GM12874 (cell line): ENCODE measurements around the gene TNFRSF14.

Experiments
- TF ChIP-seq, protein P1 (sequence below): IDR thresholded peaks from 2 replicates; pipeline ENCODE4 v1.5.1; 2011; ENCODE audit warnings: low read depth, mild to moderate bottlenecking, control low read depth, low read length, moderate library complexity; ENCODE audit not compliant: insufficient read depth

The TNFRSF14 gene

DNA sequence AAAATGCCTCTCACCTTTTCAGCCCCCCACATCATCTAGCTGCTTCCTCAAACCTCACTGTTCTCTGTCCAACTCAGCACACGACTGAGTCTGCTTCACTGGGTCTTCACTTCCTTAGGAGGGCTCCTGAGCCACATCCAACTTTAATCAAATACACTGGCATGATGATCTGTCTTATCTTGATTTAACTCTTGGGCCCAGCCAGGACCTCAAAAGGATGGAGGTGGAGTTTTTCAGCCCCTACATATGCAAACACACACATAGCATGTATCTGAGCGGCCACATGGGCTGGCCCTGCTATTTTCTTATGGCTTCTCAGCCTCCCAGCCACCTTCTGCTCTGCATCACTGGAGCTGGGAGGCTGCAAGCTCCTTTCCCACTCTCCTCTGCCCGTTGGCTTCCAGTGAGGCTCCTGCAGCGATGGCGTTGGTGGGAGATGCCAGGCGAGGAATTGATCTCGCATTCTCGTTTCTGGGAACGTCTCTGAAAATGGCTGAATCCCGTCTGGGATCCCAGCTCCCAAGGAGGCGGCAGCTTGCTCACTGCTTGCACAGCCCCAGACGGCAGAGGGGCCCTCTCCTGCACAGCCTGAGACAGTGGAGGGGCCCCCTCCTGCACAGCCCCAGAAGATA is 28.6 kb downstream of the TNFRSF14 start:
- TF ChIP-seq, protein P1, sequence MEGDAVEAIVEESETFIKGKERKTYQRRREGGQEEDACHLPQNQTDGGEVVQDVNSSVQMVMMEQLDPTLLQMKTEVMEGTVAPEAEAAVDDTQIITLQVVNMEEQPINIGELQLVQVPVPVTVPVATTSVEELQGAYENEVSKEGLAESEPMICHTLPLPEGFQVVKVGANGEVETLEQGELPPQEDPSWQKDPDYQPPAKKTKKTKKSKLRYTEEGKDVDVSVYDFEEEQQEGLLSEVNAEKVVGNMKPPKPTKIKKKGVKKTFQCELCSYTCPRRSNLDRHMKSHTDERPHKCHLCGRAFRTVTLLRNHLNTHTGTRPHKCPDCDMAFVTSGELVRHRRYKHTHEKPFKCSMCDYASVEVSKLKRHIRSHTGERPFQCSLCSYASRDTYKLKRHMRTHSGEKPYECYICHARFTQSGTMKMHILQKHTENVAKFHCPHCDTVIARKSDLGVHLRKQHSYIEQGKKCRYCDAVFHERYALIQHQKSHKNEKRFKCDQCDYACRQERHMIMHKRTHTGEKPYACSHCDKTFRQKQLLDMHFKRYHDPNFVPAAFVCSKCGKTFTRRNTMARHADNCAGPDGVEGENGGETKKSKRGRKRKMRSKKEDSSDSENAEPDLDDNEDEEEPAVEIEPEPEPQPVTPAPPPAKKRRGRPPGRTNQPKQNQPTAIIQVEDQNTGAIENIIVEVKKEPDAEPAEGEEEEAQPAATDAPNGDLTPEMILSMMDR: no peak

DNA sequence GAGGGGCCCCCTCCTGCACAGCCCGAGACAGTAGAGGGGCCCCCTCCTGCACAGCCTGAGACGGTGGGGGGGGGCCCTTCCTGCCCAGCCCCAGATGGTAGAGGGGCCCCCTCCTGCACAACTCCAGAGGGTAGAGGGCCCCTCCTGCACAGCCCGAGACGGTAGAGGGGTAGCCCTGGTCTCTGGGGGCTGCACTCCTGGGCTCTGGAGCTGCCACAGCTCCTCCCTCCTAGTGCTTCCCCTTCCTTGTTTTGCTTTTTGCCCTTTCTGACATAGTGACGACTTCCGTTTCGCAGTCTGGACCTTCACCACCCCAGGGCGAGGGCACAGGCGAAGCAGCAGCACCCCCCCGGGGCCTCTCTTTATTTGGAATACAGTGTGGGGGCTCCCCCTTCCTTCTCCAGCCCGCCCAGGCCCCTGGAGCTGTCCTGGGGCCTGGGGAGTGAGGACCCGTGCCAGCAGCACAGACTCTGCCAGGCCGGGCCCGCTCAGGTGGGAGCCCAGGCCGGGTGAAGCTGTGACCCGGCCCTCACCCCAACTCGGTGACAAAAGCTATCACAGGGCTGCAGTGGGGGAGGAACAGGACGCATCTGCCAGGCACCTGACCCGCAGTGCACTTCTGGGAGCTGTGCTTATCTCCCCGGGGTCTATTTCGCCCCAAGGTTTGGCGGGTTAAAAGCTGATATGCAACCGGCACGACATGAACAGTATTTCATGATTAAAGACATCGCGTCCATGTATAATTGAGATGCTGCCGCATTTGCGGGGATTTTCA is 29.3 kb downstream of the TNFRSF14 start:
- TF ChIP-seq, protein P1: no peak

DNA sequence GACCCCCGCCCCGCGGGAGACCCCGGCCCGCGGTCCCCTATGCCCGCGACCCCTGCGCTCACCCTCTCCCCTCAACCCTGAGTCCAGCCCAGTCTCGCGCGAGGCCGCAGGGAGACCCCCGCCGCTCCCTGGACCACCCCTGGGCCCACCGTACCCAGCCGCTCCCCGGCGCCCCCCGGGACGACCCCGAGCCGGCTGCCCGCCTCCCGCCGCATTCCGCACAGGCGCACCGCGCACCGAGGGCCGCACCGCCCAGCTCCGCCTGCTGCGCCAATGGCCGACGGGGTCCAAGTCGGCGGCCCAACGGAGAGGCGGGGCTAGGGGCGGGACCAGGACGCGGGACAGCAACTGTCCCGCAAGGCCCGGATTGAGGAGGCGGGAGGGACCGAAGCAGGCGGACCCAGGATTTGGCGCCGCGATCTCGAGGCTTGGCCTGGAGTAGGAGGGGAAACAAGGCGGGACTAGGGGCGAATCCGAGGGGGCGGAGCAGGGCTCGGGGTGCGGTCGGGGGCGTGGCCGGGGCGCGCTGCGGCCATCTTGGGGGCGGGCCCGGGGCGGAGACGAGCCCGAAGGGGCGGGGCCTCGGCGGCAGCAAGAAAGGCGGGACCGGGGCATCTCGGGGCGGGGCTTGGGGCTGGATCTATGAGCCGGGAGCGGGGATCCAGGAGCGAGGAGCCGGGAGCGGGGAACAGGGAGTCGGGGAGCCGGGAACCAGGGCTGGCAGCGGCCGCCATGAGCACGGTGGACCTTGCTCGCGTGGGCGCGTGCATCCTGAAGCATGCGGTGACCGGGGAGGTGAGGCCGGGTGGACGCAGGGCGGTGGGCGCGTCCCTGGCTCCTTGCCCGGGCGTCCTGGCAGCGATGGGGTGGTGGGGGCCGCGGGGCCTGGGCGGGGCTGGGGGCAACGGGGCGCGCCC is 30.2 kb downstream of the TNFRSF14 start, which contains the start of gene PRXL2B:
Gene PRXL2B, plus strand, starts transcription at position 624 of the 917 bp plus-strand sequence. Its CDS starts 109 bp downstream, at position 733.
- TF ChIP-seq, protein P1: no peak

DNA sequence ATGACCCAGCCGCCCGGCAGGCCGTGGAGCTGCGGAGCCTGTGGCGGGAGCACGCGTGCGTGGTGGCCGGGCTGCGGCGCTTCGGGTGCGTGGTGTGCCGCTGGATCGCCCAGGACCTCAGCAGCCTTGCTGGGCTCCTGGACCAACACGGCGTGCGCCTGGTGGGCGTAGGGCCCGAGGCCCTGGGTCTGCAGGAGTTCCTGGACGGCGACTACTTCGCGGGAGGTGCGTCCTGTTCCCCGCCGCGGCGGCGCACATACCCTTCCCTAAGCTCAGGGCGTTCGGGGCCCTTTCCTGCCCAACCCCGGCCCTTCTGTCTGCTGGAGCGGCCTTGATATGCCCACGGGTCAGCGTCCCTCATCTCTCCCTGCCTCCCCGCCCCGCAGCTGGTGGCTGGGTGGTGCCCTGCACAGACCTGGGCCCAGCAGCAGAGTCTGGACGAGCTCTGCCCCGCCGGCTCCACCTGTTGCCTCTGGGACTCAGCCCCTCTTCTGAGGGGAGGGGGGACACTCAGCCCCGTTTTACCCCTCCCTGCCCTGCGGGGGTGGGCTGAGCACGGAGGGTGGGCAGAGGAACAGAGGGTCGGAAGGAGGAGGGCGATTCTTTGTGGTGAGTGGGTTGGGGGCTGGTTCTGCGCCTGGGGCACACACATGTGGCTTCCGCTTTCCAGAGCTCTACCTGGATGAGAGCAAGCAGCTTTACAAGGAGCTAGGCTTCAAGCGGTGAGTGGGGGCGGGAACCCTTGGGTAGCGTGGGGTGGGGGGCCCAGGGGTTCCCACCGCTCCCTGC is 31.1 kb downstream of the TNFRSF14 start:
- TF ChIP-seq, protein P1: no peak

DNA sequence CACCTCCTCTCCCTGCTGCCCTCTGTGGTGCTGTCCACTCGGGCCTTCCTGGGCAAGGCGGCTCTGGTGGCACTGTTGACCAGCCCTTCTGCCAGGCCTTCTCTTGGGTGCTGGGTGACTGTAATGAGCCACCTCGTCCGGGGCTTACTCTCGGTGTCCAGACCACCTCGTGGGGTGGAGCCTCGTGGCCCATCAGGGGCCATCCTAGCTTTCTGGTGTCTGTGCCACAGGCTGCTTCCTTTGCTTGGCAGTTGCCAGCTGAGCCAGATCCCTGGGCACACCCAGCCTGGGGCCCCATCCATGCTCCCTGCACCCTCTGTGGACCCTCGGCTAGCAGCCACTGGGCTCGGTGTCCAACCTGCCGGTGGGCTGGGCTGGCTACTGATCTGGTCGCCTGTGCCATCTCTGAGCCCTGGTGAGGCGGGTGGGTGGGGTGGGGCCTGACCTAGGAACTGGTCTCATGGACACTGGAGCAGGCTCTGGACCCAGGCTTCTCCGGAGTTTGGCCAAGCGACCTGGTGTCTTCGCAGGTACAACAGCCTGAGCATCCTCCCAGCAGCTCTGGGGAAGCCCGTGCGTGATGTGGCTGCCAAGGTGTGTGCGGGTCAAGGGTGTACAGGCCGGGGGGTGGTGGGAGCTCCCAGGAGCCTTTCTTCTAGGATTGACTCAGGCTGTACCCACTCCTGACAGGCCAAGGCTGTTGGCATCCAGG is 31.8 kb downstream of the TNFRSF14 start:
- TF ChIP-seq, protein P1: no peak

DNA sequence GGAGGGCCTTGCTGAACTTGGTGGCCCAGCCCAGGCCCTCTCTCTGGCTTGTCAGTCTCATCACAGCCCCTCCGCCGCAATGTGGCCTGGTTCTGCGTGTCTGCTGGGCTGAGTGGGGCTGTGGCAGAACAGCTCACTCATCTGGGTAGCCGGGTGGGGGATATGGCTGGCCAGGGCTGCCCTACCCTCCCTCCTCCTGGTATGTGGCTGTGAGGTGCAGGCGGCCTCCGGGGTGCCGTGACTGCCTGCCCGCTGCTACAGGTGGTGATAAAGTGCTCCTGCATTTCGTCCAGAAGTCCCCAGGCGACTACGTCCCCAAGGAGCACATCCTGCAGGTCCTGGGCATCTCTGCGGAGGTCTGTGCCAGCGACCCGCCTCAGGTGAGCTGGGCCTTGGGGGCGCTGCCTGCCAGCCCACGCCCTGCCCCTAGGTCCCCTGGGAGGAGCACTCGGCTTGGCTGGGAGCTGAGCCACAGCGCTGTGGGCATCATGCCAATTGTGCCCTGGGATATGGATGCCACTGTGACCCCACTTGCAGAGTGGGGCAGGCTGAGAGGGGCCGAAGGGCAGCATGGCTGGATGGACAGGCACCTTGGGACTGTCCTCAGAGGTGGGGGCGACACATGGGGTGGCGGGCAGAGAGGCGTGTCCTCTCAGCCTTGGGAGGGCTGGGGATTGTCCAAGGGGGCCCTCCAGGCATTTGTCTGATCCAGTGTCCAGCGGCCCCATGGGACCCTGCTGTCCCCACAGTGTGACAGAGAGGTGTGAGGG is 32.7 kb downstream of the TNFRSF14 start:
- TF ChIP-seq, protein P1: no peak
